Sigmoid colon (tissue), 4 donors: ENCODE measurements around the gene PPM1L.

Experiments used
- POLR2A ChIP-seq, 2 donors: fragments of 450-650 bp; IDR thresholded peaks; one replicate each; pipeline ENCODE4 v1.6.1; 2016; ENCODE audit warnings: antibody characterized with exemption in 2 of 2, mild to moderate bottlenecking in 2 of 2, moderate library complexity in 2 of 2
- POLR2AphosphoS5 ChIP-seq, 4 donors: sonication (generic); formaldehyde crosslinking; IDR thresholded peaks; one replicate each; pipeline ENCODE4 v1.6.1; 2017; ENCODE audit warnings: antibody characterized with exemption in 4 of 4
- TF ChIP-seq, protein P1 (sequence below), 4 experiments: fragments of 450-650 bp in 3 of 4; fragments of 200-600 bp in 1 of 4; IDR thresholded peaks; one replicate each; pipeline ENCODE4 v1.5.1; 2016 to 2019; ENCODE audit warnings: antibody characterized with exemption in 4 of 4, mild to moderate bottlenecking in 3 of 4, moderate library complexity in 2 of 4

DNA sequence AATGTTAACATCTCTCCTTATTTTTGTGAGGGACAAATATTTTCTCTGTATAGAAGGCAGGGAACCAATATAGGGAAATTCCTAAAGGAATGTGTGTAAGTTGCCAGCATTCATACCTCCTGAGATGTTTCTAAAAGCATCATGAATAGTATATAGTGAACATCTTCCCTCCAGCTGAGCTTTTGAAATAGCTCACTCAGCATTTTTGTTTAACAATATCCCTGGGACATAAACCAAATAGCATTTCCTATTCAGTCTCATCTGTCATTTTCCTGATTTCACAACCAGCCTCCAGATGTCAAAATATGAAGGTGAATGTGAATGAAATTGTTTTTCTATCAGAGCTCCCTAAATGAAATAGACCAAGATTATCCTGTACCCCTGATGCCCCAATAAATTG is 137.2 kb downstream of the PPM1L start:
- TF ChIP-seq, protein P1, sequence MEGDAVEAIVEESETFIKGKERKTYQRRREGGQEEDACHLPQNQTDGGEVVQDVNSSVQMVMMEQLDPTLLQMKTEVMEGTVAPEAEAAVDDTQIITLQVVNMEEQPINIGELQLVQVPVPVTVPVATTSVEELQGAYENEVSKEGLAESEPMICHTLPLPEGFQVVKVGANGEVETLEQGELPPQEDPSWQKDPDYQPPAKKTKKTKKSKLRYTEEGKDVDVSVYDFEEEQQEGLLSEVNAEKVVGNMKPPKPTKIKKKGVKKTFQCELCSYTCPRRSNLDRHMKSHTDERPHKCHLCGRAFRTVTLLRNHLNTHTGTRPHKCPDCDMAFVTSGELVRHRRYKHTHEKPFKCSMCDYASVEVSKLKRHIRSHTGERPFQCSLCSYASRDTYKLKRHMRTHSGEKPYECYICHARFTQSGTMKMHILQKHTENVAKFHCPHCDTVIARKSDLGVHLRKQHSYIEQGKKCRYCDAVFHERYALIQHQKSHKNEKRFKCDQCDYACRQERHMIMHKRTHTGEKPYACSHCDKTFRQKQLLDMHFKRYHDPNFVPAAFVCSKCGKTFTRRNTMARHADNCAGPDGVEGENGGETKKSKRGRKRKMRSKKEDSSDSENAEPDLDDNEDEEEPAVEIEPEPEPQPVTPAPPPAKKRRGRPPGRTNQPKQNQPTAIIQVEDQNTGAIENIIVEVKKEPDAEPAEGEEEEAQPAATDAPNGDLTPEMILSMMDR (IDR thresholded peaks at IDR 0.05), result no peak
- no peak for TF ChIP-seq POLR2AphosphoS5 (IDR thresholded peaks at IDR 0.05)
- no peak for TF ChIP-seq POLR2A (IDR thresholded peaks at IDR 0.05)
